Sigmoid colon (tissue), 4 donors: Measurements from ENCODE around the gene RP2.

ENCODE experiments used
- POLR2AphosphoS5 ChIP-seq, 4 donors: sonication (generic); formaldehyde crosslinking; IDR thresholded peaks; one replicate each; pipeline ENCODE4 v1.6.1; 2017; ENCODE audit warnings: antibody characterized with exemption in 4 of 4
- TF ChIP-seq, protein P1 (sequence below), 4 experiments: fragments of 450-650 bp in 3 of 4; fragments of 200-600 bp in 1 of 4; IDR thresholded peaks; one replicate each; pipeline ENCODE4 v1.5.1; 2016 to 2019; ENCODE audit warnings: antibody characterized with exemption in 4 of 4, mild to moderate bottlenecking in 3 of 4, moderate library complexity in 2 of 4

DNA sequence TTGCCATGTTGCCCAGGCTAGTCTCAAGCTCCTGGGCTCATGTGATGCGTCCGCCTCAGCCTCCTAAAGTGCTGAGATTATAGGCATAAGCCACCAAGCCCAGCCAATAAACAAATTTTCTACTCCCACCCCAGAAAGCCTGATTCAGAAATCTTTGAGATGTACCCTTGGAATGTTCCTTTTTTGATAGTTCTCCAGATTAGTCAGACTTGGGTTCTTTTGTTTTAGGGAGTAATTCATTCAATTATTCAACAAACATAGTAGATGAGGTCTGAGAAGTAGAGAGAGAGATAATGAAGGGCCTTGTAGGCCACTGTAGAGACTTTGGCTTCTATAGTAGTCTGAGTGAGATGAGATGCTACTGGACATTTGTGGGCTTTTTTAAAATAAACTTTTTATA lies 27.8 kb downstream of the RP2 start:
- TF ChIP-seq, protein P1, sequence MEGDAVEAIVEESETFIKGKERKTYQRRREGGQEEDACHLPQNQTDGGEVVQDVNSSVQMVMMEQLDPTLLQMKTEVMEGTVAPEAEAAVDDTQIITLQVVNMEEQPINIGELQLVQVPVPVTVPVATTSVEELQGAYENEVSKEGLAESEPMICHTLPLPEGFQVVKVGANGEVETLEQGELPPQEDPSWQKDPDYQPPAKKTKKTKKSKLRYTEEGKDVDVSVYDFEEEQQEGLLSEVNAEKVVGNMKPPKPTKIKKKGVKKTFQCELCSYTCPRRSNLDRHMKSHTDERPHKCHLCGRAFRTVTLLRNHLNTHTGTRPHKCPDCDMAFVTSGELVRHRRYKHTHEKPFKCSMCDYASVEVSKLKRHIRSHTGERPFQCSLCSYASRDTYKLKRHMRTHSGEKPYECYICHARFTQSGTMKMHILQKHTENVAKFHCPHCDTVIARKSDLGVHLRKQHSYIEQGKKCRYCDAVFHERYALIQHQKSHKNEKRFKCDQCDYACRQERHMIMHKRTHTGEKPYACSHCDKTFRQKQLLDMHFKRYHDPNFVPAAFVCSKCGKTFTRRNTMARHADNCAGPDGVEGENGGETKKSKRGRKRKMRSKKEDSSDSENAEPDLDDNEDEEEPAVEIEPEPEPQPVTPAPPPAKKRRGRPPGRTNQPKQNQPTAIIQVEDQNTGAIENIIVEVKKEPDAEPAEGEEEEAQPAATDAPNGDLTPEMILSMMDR (IDR thresholded peaks at IDR 0.05): no peak
- no peak for TF ChIP-seq POLR2AphosphoS5 (IDR thresholded peaks at IDR 0.05)
